Measurements from ENCODE around the gene SDHA.
"Not testable (repeated sequence)": the region's sequence is repeated elsewhere in the genome, so short reads cannot be mapped to it uniquely, and the experiment has no call there.

SDHA gene

DNA sequence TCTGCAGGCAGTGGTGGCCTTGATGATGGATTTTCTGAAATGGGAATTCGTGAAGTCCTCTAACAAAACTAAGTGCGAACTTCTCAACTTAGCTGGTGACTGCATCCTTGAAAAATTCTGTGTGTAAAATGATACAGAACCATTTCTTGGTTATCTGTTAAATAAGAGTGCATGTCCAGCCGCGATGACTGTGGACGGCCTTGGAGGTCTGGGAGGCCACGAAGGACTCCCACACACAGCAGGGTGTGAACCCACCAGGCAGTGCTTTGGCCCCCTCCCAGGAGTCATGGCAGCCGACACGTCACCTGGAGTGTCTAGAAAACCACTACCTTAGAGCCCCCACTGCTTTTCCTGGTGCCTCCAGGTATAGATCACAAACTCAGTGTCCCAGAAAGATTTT lies 85.6 kb downstream of the SDHA start:
- not testable (repeated sequence) for DNase-seq

GRCh38 chr5:305050-305449 lies 86.9 kb downstream of the SDHA start:
- DNase-seq, result peak in 1 of 2 experiments; percentile 38

- DNase-seq, result no peak
These were observed 87.3 kb downstream of the SDHA start for GRCh38 chr5:305459-305858.

DNA sequence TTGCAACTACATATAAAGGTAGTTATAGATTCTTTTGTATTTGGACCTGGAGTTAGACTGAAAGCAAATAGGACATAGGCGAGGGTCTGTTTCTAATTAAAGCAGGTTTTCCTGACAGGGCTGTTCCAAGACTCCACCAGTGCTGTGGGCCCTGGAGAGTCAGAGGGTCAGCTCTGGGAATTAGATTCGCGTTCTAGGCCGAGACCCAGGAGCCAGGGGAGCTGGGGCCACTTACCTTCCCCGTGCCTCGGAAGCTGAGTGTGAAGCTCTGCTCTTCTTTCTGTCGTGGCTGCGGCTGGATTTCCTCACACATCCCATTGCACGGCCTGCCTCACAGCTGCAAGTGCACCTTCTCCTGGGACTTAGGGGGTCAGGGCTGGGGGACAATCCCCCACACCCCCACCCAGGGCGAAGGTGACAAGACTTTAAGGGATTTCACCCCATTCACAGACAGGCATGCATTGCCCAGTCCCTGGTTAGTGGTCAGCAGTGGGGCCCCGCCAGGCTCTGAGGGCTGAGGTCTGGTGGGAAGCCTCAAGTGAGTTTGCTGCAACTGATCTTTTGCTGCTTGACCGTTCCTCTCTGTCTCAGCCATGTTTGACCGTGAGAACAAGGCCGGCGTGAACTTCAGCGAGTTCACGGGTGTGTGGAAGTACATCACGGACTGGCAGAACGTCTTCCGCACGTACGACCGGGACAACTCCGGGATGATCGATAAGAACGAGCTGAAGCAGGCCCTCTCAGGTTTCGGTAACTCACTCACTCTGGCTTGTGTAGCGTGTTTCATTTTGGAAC lies 88.1 kb downstream of the SDHA start:
- DNase-seq, result no peak
